Activated B cell treated with CpG ODN at 0.5 μM for 24 hours (primary cell): ENCODE results near the gene PCNX4. TPM values are rescaled to one million over a fixed set of nuclear protein-coding genes. Genes with fewer than 3 reads are reported as not detected.
A peak's percentile ranks its signal among the peaks of the same experiment; 100 is the strongest.

Experiments
- ATAC-seq: fragments of 200-7000 bp; cut with Tn5 transposase; one replicate; pipeline ENCODE4 v1.10.0; 2021; ENCODE audit warnings: low read depth, mild to moderate bottlenecking, moderate library complexity
- CTCF ChIA-PET: fragments of 350-600 bp; sonication (Branson Sonifier 250); formaldehyde crosslinking; loops from one replicate; lab custom pipeline; 2021; ENCODE audit warnings: antibody characterized with exemption; lab: Charles Lee
- POLR2A ChIA-PET: fragments of 350-600 bp; sonication (Branson Sonifier 250); formaldehyde crosslinking; loops from one replicate; lab custom pipeline; 2021; ENCODE audit warnings: antibody characterized with exemption; lab: Charles Lee
- DNase-seq: peaks from one replicate; pipeline ENCODE4 v3.0.0; 2022
- H3K27ac Mint-ChIP-seq: one replicate; pipeline ENCODE4 v1.8.0; 2020; ENCODE audit warnings: mixed read lengths
- H3K27me3 Mint-ChIP-seq: one replicate; pipeline ENCODE4 v1.8.0; 2021; ENCODE audit warnings: mixed read lengths
- H3K36me3 Mint-ChIP-seq: one replicate; pipeline ENCODE4 v1.8.0; 2021; ENCODE audit warnings: low read depth, mixed read lengths
- H3K4me1 Mint-ChIP-seq: one replicate; pipeline ENCODE4 v1.8.0; 2021; ENCODE audit warnings: mixed read lengths
- H3K4me3 Mint-ChIP-seq: one replicate; pipeline ENCODE4 v1.8.0; 2020; ENCODE audit warnings: mild to moderate bottlenecking, mixed read lengths
- H3K9me3 Mint-ChIP-seq: one replicate; pipeline ENCODE4 v1.8.0; 2020; ENCODE audit warnings: mixed read lengths
- intact Hi-C: fragments of 100-400 bp; cut with micrococcal nuclease; formaldehyde crosslinking; loops from one replicate; pipeline ENCODE4 v1.15.1; 2024
- total RNA-seq: library from RNA; stranded (reverse); gene quantifications from 2 replicates; pipeline ENCODE4 v1.2.3, GENCODE V29; 2022
- TF ChIP-seq, protein P1 (sequence below): fragments of 200-600 bp; IDR thresholded peaks from one replicate; pipeline ENCODE4 v1.8.0; 2022; ENCODE audit warnings: antibody characterized with exemption, mild to moderate bottlenecking

PCNX4 gene
- total RNA-seq, 1 donor from 2014 or later = 41.4 TPM

DNA sequence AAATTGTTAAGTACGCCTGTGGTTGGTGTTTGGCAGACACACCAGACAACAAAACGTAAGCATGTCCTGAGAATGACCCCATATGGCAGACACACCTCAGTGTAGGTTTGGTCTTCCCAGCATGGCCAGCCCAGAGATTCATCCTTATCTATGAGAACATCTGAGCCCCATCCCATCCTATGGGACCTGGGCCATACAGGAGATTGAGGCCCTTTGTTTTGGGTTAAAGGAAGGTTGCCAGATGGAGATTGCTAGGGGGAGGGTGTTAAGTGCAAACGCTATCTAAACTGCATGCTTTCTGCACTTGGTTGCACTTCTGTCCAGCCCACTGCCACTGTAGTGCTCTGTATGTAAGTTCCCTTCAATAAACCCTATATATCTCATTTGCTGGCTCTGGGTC lies 4.1 kb upstream of the PCNX4 start:
- DNase-seq (no peak), ATAC-seq (no peak)
- POLR2A ChIA-PET = no interaction called here
- TF ChIP-seq, protein P1, sequence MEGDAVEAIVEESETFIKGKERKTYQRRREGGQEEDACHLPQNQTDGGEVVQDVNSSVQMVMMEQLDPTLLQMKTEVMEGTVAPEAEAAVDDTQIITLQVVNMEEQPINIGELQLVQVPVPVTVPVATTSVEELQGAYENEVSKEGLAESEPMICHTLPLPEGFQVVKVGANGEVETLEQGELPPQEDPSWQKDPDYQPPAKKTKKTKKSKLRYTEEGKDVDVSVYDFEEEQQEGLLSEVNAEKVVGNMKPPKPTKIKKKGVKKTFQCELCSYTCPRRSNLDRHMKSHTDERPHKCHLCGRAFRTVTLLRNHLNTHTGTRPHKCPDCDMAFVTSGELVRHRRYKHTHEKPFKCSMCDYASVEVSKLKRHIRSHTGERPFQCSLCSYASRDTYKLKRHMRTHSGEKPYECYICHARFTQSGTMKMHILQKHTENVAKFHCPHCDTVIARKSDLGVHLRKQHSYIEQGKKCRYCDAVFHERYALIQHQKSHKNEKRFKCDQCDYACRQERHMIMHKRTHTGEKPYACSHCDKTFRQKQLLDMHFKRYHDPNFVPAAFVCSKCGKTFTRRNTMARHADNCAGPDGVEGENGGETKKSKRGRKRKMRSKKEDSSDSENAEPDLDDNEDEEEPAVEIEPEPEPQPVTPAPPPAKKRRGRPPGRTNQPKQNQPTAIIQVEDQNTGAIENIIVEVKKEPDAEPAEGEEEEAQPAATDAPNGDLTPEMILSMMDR = no peak
- no peak overlapping the region for H3K27ac Mint-ChIP-seq
- peaks cover 10% of the 10 kb centered on the region for H3K36me3 Mint-ChIP-seq
- H3K27me3 Mint-ChIP-seq = peaks cover 4% of the 10 kb centered on the region
- H3K4me1 Mint-ChIP-seq = peaks cover 6% of the 10 kb centered on the region
- intact Hi-C loops = no loop called here
- CTCF ChIA-PET = no interaction called here
- H3K4me3 Mint-ChIP-seq = no peak overlapping the region
- no peaks in the 10 kb centered on the region for H3K9me3 Mint-ChIP-seq

DNA sequence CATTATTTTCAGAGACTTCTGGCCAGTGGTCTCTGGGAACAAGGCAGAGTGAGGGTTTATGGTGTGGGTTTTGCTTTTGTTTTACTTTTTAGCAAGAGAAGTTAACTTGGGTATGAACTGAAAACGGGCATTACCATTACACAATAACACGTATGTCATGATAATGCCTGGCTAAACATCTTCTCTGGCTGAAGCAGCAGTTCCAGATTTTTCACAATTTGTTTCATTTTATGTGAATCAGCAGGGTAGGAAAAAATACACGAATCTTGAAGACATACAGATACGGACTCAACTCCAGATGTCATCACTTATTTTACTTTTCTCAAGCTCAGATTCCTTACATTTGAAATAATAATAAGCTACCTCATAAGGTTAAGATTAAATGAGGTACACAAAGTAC lies 2.5 kb upstream of the PCNX4 start:
- POLR2A ChIA-PET = interaction anchor here (0.7 to 1.0 kb wide), 2 partner anchors 12 to 159 kb away, joined by 4 to 6 read pairs; partner anchors contain the start of gene PPM1A

DNA sequence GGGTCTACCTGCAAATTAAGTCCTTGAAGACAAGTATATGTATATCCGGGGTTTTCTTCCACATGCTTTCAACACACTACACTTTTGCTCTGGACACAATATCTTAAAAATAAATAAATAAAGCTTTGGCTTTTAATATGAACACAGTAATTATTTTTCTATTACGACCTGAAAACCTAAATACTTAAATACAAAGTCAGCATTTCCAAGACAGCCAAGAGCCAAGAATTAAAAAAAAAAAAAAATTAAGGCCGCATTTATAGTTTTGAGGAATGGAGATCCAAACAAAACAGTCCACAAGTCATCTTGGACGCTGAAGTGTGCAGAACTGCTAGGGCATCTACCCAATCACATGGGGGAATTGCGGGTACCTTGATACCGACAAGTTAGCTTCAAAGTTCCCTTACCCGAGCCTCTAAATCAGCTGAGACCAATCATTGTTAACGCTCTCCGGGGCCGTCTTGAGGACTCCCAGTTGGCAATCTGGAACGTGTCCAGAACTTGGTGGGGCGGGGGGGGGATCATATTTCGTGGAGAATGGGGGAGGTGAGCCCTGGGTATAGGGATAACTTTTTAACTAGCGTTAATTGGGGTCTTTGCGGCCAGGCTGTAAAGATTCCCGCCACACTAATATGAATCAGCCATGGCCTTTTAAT lies 731 bp upstream of the PCNX4 start:
- peak overlapping the region; percentile 92 for H3K4me3 Mint-ChIP-seq
- H3K9me3 Mint-ChIP-seq = no peaks in the 10 kb centered on the region
- intact Hi-C loops = loop anchor here (1.0 to 10.0 kb wide), 9 partner anchors 26 to 664 kb away; partner anchors contain the start of genes CCDC175, DHRS7 and PPM1A
- DNase-seq (no peak), ATAC-seq (no peak)
- TF ChIP-seq, protein P1 = no peak
- peaks cover 10% of the 10 kb centered on the region for H3K36me3 Mint-ChIP-seq
- ChIA-PET POLR2A (interaction anchor here (0.6 to 3.5 kb wide), 6 partner anchors 24 to 157 kb away, joined by 3 to 48 read pairs (median 6); partner anchors contain the start of genes DHRS7 and PPM1A), CTCF (interaction anchor here (1.2 kb wide), 1 partner anchor 92 kb away, joined by 3 read pairs; no protein-coding TSS in a partner anchor)
- H3K4me1 Mint-ChIP-seq = peaks cover 36% of the 10 kb centered on the region
- peak overlapping the region; percentile 96 for H3K27ac Mint-ChIP-seq
- no peaks in the 10 kb centered on the region for H3K27me3 Mint-ChIP-seq

More for the DNA sequence above, 2.5 kb upstream of the PCNX4 start:
- intact Hi-C loops = no loop called here
- peaks cover 4% of the 10 kb centered on the region for H3K27me3 Mint-ChIP-seq
- CTCF ChIA-PET = interaction anchor here (1.2 to 1.5 kb wide), 2 partner anchors 76 to 125 kb away, joined by 3 to 4 read pairs; partner anchors contain the start of gene DHRS7
- no peak overlapping the region for H3K4me3 Mint-ChIP-seq
- H3K4me1 Mint-ChIP-seq = peaks cover 22% of the 10 kb centered on the region
- peaks cover 10% of the 10 kb centered on the region for H3K36me3 Mint-ChIP-seq
- H3K9me3 Mint-ChIP-seq = no peaks in the 10 kb centered on the region
- H3K27ac Mint-ChIP-seq = no peak overlapping the region
- TF ChIP-seq, protein P1 = no peak
- DNase-seq (no peak), ATAC-seq (no peak)

DNA sequence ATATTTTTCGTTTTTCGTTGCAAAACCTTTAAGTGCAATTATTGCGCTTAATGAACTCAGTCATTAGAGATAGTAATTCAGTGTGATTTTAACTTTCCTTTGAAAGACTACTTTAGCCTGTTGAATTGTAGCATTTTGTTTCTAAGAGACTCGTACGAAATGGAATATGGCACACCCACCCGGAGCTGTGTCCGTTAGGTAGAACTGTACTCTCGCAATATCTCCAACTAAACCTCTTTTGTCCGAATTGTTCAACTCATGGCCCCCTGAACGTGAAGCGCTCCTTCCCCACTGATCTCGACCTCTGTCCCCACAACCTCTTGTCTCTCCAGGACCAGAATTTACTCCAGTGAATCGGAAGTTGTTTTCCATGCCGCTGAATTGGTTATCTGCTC lies 800 bp downstream of the PCNX4 start:
- H3K9me3 Mint-ChIP-seq = no peaks in the 10 kb centered on the region
- peak overlapping the region; percentile 96 for H3K27ac Mint-ChIP-seq
- POLR2A ChIA-PET = interaction anchor here (0.7 to 3.5 kb wide), 10 partner anchors 13 to 156 kb away, joined by 3 to 48 read pairs (median 5); partner anchors contain the start of genes DHRS7 and PPM1A
- CTCF ChIA-PET = interaction anchor here (1.5 to 1.6 kb wide), 2 partner anchors 73 to 89 kb away, joined by 4 to 5 read pairs; partner anchors contain the start of gene DHRS7
- H3K4me3 Mint-ChIP-seq = peak overlapping the region; percentile 92
- intact Hi-C loops = loop anchor here (1.0 to 10.0 kb wide), 7 partner anchors 14 to 1664 kb away; partner anchors contain the start of genes CCDC175, DAAM1, JKAMP and L3HYPDH
- ATAC-seq (no peak), DNase-seq (no peak)
- H3K4me1 Mint-ChIP-seq = peaks cover 37% of the 10 kb centered on the region
- TF ChIP-seq, protein P1 = no peak
- H3K27me3 Mint-ChIP-seq = no peaks in the 10 kb centered on the region
- peaks cover 17% of the 10 kb centered on the region for H3K36me3 Mint-ChIP-seq

DNA sequence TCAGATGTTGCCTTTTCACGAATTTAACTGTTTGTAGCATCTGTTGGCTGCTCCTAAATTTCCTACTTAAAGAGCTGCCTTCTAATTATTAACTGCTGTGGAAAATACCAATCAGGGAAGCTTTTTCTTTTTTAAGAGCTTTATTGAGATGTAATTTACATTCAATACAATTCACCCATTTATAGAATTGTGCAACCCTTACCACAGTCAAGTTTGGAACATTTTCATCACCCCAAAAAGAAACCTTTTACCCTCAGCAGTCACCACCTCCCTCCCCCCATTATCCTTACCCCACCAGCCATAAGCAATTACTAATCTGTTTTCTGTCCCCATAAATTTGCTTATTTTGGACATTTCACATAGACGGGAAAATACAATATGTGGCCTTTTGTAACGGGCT lies 1.4 kb downstream of the PCNX4 start:
- intact Hi-C loops = loop anchor here (2.0 to 10.0 kb wide), 4 partner anchors 518 to 1664 kb away; partner anchors contain the start of genes CCDC175 and DAAM1
- Mint-ChIP-seq H3K27ac (peak overlapping the region; percentile 96), H3K27me3 (no peaks in the 10 kb centered on the region), H3K36me3 (peaks cover 23% of the 10 kb centered on the region), H3K4me3 (peak overlapping the region; percentile 92), H3K4me1 (peaks cover 37% of the 10 kb centered on the region), H3K9me3 (no peaks in the 10 kb centered on the region)
- ChIA-PET CTCF (interaction anchor here (1.5 to 1.6 kb wide), 2 partner anchors 72 to 89 kb away, joined by 4 to 5 read pairs; partner anchors contain the start of gene DHRS7), POLR2A (interaction anchor here (0.7 to 3.5 kb wide), 7 partner anchors 12 to 155 kb away, joined by 3 to 48 read pairs (median 5); partner anchors contain the start of gene PPM1A)
- DNase-seq (no peak), ATAC-seq (no peak)
- TF ChIP-seq, protein P1 = no peak
